ENCODE data around the gene TRIM29. TPM values are rescaled to one million over a fixed set of nuclear protein-coding genes. Genes with fewer than 3 reads are reported as not detected.

TRIM29 gene
- total and polyA plus RNA-seq, 10 of the 15 experiments (the other 5 are each of a cell fraction or from before 2014, with no cell fraction given) = 0.08 to 0.67 (median 0.26) TPM; not detected in 5

Other genes with a start within 250 kb of the TRIM29 start
- gene OAF, start 72.9 kb upstream of the TRIM29 start, total RNA-seq (2014; rRNA removed) = 1.5 and 1.8 TPM in 2 replicates
- gene OAF, start 72.9 kb upstream of the TRIM29 start, total RNA-seq (2014; rRNA removed; fragmentation: Illumina TruSeq; extraction: Trizol) = 0.55 and 1.0 TPM in 2 replicates
- 1.5 and 2.0 TPM in 2 replicates for gene OAF, start 72.9 kb upstream of the TRIM29 start, total RNA-seq (2021)
- gene OAF, start 72.9 kb upstream of the TRIM29 start, polyA plus RNA-seq (2011; rRNA removed) = 2.5 and 4.7 TPM in 2 replicates
- gene OAF, start 72.9 kb upstream of the TRIM29 start, polyA plus RNA-seq (2014; fragmentation: Illumina TruSeq; extraction: Trizol) = 0.51 and 0.55 TPM in 2 replicates
- under 1 TPM; 0.10 to 0.22 TPM for gene OAF, start 72.9 kb upstream of the TRIM29 start, polyA plus RNA-seq (2014; fragmentation: Nextera tagmentation; extraction: Ambion mirVana)
- 1.5 and 1.6 TPM in 2 replicates for gene OAF, start 72.9 kb upstream of the TRIM29 start, polyA plus RNA-seq (2014; rRNA removed)
- 1 to 10 TPM in 1 of 2 experiments, under 1 TPM in 1; 0.24 to 1.1 TPM for gene OAF, start 72.9 kb upstream of the TRIM29 start, polyA plus RNA-seq (2016; fragmentation: Nextera tagmentation; extraction: Ambion mirVana)
- 0.11 and 0.16 TPM in 2 replicates for gene POU2F3, start 102.0 kb upstream of the TRIM29 start, total RNA-seq (2014; rRNA removed)
- 0.18 and 0.22 TPM in 2 replicates for gene POU2F3, start 102.0 kb upstream of the TRIM29 start, total RNA-seq (2014; rRNA removed; fragmentation: Illumina TruSeq; extraction: Trizol)
- gene POU2F3, start 102.0 kb upstream of the TRIM29 start, total RNA-seq (2021) = 0.21 and 0.36 TPM in 2 replicates
- 3.5 and 4.4 TPM in 2 replicates for gene POU2F3, start 102.0 kb upstream of the TRIM29 start, polyA plus RNA-seq (2011; rRNA removed)
- gene POU2F3, start 102.0 kb upstream of the TRIM29 start, polyA plus RNA-seq (2014; fragmentation: Illumina TruSeq; extraction: Trizol) = 0.17 and 0.53 TPM in 2 replicates
- under 1 TPM; 0.15 to 0.37 TPM for gene POU2F3, start 102.0 kb upstream of the TRIM29 start, polyA plus RNA-seq (2014; fragmentation: Nextera tagmentation; extraction: Ambion mirVana)
- 0.05 and 0.09 TPM in 2 replicates for gene POU2F3, start 102.0 kb upstream of the TRIM29 start, polyA plus RNA-seq (2014; rRNA removed)
- under 1 TPM; 0.31 to 0.39 TPM for gene POU2F3, start 102.0 kb upstream of the TRIM29 start, polyA plus RNA-seq (2016; fragmentation: Nextera tagmentation; extraction: Ambion mirVana)
- gene TLCD5, start 187.2 kb upstream of the TRIM29 start, total RNA-seq (2014; rRNA removed) = 2.6 and 3.7 TPM in 2 replicates
- 3.0 and 3.1 TPM in 2 replicates for gene TLCD5, start 187.2 kb upstream of the TRIM29 start, total RNA-seq (2014; rRNA removed; fragmentation: Illumina TruSeq; extraction: Trizol)
- 3.1 and 3.5 TPM in 2 replicates for gene TLCD5, start 187.2 kb upstream of the TRIM29 start, total RNA-seq (2021)
- 13.3 and 15.7 TPM in 2 replicates for gene TLCD5, start 187.2 kb upstream of the TRIM29 start, polyA plus RNA-seq (2011; rRNA removed)
- 3.2 and 4.7 TPM in 2 replicates for gene TLCD5, start 187.2 kb upstream of the TRIM29 start, polyA plus RNA-seq (2014; fragmentation: Illumina TruSeq; extraction: Trizol)
- gene TLCD5, start 187.2 kb upstream of the TRIM29 start, polyA plus RNA-seq (2014; fragmentation: Nextera tagmentation; extraction: Ambion mirVana) = 1 to 10 TPM; 2.4 to 3.1 TPM
- 4.6 and 5.6 TPM in 2 replicates for gene TLCD5, start 187.2 kb upstream of the TRIM29 start, polyA plus RNA-seq (2014; rRNA removed)
- 1 to 10 TPM; 2.8 to 4.4 TPM for gene TLCD5, start 187.2 kb upstream of the TRIM29 start, polyA plus RNA-seq (2016; fragmentation: Nextera tagmentation; extraction: Ambion mirVana)
- 24.0 and 28.5 TPM in 2 replicates for gene ARHGEF12, start 198.3 kb upstream of the TRIM29 start, total RNA-seq (2014; rRNA removed)
- gene ARHGEF12, start 198.3 kb upstream of the TRIM29 start, total RNA-seq (2014; rRNA removed; fragmentation: Illumina TruSeq; extraction: Trizol) = 39.4 and 39.5 TPM in 2 replicates
- gene ARHGEF12, start 198.3 kb upstream of the TRIM29 start, total RNA-seq (2021) = 36.5 and 40.8 TPM in 2 replicates
- 23.9 and 28.4 TPM in 2 replicates for gene ARHGEF12, start 198.3 kb upstream of the TRIM29 start, polyA plus RNA-seq (2011; rRNA removed)
- 30.3 and 35.0 TPM in 2 replicates for gene ARHGEF12, start 198.3 kb upstream of the TRIM29 start, polyA plus RNA-seq (2014; fragmentation: Illumina TruSeq; extraction: Trizol)
- 1 to 10 TPM; 2.7 to 3.6 TPM for gene ARHGEF12, start 198.3 kb upstream of the TRIM29 start, polyA plus RNA-seq (2014; fragmentation: Nextera tagmentation; extraction: Ambion mirVana)
- 15.8 and 17.9 TPM in 2 replicates for gene ARHGEF12, start 198.3 kb upstream of the TRIM29 start, polyA plus RNA-seq (2014; rRNA removed)
- 10 to 100 TPM; 14.8 to 14.9 TPM for gene ARHGEF12, start 198.3 kb upstream of the TRIM29 start, polyA plus RNA-seq (2016; fragmentation: Nextera tagmentation; extraction: Ambion mirVana)